WTC11 (cell line): ENCODE data around the gene PEAR1. TPM values are rescaled to one million over a fixed set of nuclear protein-coding genes. Genes with fewer than 3 reads are reported as not detected.

Experiments used
- ATAC-seq: fragments of 200-7000 bp; cut with Tn5 transposase; 2 replicates; pipeline ENCODE4 v1.10.0; 2021; ENCODE audit warnings: mild to moderate bottlenecking, moderate library complexity
- CTCF ChIA-PET: fragments of 300-600 bp; sonication (Branson Sonifier 250); formaldehyde crosslinking; loops from one replicate; lab custom pipeline; 2021; ENCODE audit warnings: antibody characterized with exemption; lab: Charles Lee
- POLR2A ChIA-PET: fragments of 350-600 bp; sonication (Branson Sonifier 250); formaldehyde crosslinking; loops from one replicate; lab custom pipeline; 2021; ENCODE audit warnings: antibody characterized with exemption; lab: Charles Lee
- DNase-seq: peaks from one replicate; pipeline ENCODE4 v3.0.0; 2021; ENCODE audit warnings: low spot score
- H3K27ac Mint-ChIP-seq: 2 replicates; pipeline ENCODE4 v1.8.0; 2021; ENCODE audit warnings: mixed read lengths
- H3K27me3 Mint-ChIP-seq: 2 replicates; pipeline ENCODE4 v1.8.0; 2021; ENCODE audit warnings: low read depth, mild to moderate bottlenecking, moderate library complexity, mixed read lengths
- H3K36me3 Mint-ChIP-seq: 2 replicates; pipeline ENCODE4 v1.8.0; 2021; ENCODE audit warnings: mixed read lengths
- H3K4me1 Mint-ChIP-seq: 2 replicates; pipeline ENCODE4 v1.8.0; 2022; ENCODE audit warnings: mixed read lengths
- H3K4me3 Mint-ChIP-seq: 2 replicates; pipeline ENCODE4 v1.8.0; 2021; ENCODE audit warnings: mild to moderate bottlenecking, moderate library complexity, mixed read lengths
- H3K9me3 Mint-ChIP-seq: 2 replicates; pipeline ENCODE4 v1.8.0; 2021; ENCODE audit warnings: mixed read lengths
- ATF1 ChIP-seq: sonication (generic); formaldehyde crosslinking; IDR thresholded peaks from 2 replicates; pipeline ENCODE4 v1.8.1; 2023; ENCODE audit warnings: mild to moderate bottlenecking, moderate library complexity, missing genetic modification reagents
- CREB1 ChIP-seq: sonication (generic); formaldehyde crosslinking; IDR thresholded peaks from 2 replicates; pipeline ENCODE4 v1.8.0; 2023; ENCODE audit warnings: mild to moderate bottlenecking, missing genetic modification reagents
- CREM ChIP-seq: sonication (generic); formaldehyde crosslinking; IDR thresholded peaks from 2 replicates; pipeline ENCODE4 v1.8.1; 2022; ENCODE audit warnings: mild to moderate bottlenecking, missing genetic modification reagents, moderate library complexity
- FOXJ3 ChIP-seq: sonication (generic); formaldehyde crosslinking; IDR thresholded peaks from 2 replicates; pipeline ENCODE4 v1.9.0; 2021; ENCODE audit warnings: missing genetic modification reagents, mild to moderate bottlenecking, borderline replicate concordance
- IRF2 ChIP-seq: sonication (generic); formaldehyde crosslinking; IDR thresholded peaks from 2 replicates; pipeline ENCODE4 v1.8.0; 2022; ENCODE audit warnings: low read depth, missing genetic modification reagents, borderline replicate concordance
- MXD4 ChIP-seq: fragments of 250-450 bp; sonication (Bioruptor Pico); IDR thresholded peaks from 2 replicates; pipeline ENCODE4 v1.8.0; 2021; ENCODE audit warnings: mild to moderate bottlenecking, moderate library complexity, borderline replicate concordance
- NFATC4 ChIP-seq: fragments of 250-450 bp; sonication (Bioruptor Pico); IDR thresholded peaks from 2 replicates; pipeline ENCODE4 v1.9.0; 2021; ENCODE audit warnings: mild to moderate bottlenecking
- NFE2L1 ChIP-seq: sonication (generic); formaldehyde crosslinking; IDR thresholded peaks from 2 replicates; pipeline ENCODE4 v1.8.1; 2023; ENCODE audit warnings: missing genetic modification reagents
- NR2C2 ChIP-seq: sonication (generic); formaldehyde crosslinking; IDR thresholded peaks from 2 replicates; pipeline ENCODE4 v1.8.0; 2022; ENCODE audit warnings: mild to moderate bottlenecking, missing genetic modification reagents
- RELA ChIP-seq: sonication (generic); formaldehyde crosslinking; IDR thresholded peaks from 2 replicates; pipeline ENCODE4 v1.8.1; 2022; ENCODE audit warnings: missing genetic modification reagents, mild to moderate bottlenecking, borderline replicate concordance
- SP1 ChIP-seq: sonication (generic); formaldehyde crosslinking; conservative IDR thresholded peaks from 2 replicates; pipeline ENCODE4 v1.8.1; 2022; ENCODE audit warnings: missing genetic modification reagents
- TCF7 ChIP-seq: sonication (generic); formaldehyde crosslinking; IDR thresholded peaks from 2 replicates; pipeline ENCODE4 v1.8.0; 2022; ENCODE audit warnings: mild to moderate bottlenecking, low read depth, missing genetic modification reagents, moderate library complexity
- TP53 ChIP-seq: sonication (generic); formaldehyde crosslinking; IDR thresholded peaks from 2 replicates; pipeline ENCODE4 v1.8.1; 2023; ENCODE audit warnings: mild to moderate bottlenecking, missing genetic modification reagents
- ZNF138 ChIP-seq: sonication (generic); formaldehyde crosslinking; conservative IDR thresholded peaks from 2 replicates; pipeline ENCODE4 v1.8.1; 2022; ENCODE audit warnings: mild to moderate bottlenecking, moderate library complexity, missing genetic modification reagents
- ZNF232 ChIP-seq: sonication (generic); formaldehyde crosslinking; IDR thresholded peaks from 2 replicates; pipeline ENCODE4 v1.8.0; 2022; ENCODE audit warnings: mild to moderate bottlenecking, missing genetic modification reagents
- ZNF263 ChIP-seq: sonication (generic); formaldehyde crosslinking; IDR thresholded peaks from 2 replicates; pipeline ENCODE4 v1.8.1; 2022; ENCODE audit warnings: low read depth, mild to moderate bottlenecking, moderate library complexity, missing genetic modification reagents
- ZNF317 ChIP-seq: sonication (generic); formaldehyde crosslinking; IDR thresholded peaks from 2 replicates; pipeline ENCODE4 v1.8.1; 2023; ENCODE audit warnings: low read depth, mild to moderate bottlenecking, moderate library complexity, missing genetic modification reagents, borderline replicate concordance
- ZNF671 ChIP-seq: fragments of 250-450 bp; sonication (Bioruptor Pico); IDR thresholded peaks from 2 replicates; pipeline ENCODE4 v1.8.0; 2021; ENCODE audit warnings: mild to moderate bottlenecking
- total RNA-seq: library from RNA; stranded (reverse); gene quantifications from 3 replicates; pipeline ENCODE4 v1.2.3, GENCODE V29; 2021
- TF ChIP-seq, protein P1 (sequence below): fragments of 250-450 bp; sonication (Bioruptor Pico); IDR thresholded peaks from 2 replicates; pipeline ENCODE4 v1.9.0; 2021; ENCODE audit warnings: mild to moderate bottlenecking, borderline replicate concordance
- TF ChIP-seq, protein P2 (sequence below): sonication (generic); formaldehyde crosslinking; IDR thresholded peaks from 2 replicates; pipeline ENCODE4 v1.8.1; 2022; ENCODE audit warnings: mild to moderate bottlenecking, moderate library complexity, missing genetic modification reagents
- TF ChIP-seq, protein P3 (sequence below): fragments of 250-450 bp; sonication (Bioruptor Pico); IDR thresholded peaks from 2 replicates; pipeline ENCODE4 v1.8.0; 2021; ENCODE audit warnings: mild to moderate bottlenecking
- TF ChIP-seq, protein P4 (sequence below): sonication (generic); formaldehyde crosslinking; IDR thresholded peaks from 2 replicates; pipeline ENCODE4 v1.8.0; 2023; ENCODE audit warnings: missing genetic modification reagents
- TF ChIP-seq, protein P5 (sequence below): sonication (generic); formaldehyde crosslinking; IDR thresholded peaks from 2 replicates; pipeline ENCODE4 v1.8.1; 2023; ENCODE audit warnings: mild to moderate bottlenecking, missing genetic modification reagents, moderate library complexity
- TF ChIP-seq, protein P6 (sequence below): sonication (generic); formaldehyde crosslinking; IDR thresholded peaks from 2 replicates; pipeline ENCODE4 v1.8.0; 2022; ENCODE audit warnings: mild to moderate bottlenecking, missing genetic modification reagents

Gene PEAR1
- total RNA-seq, 1 experiment from 2014 or later = 1.6 TPM

DNA sequence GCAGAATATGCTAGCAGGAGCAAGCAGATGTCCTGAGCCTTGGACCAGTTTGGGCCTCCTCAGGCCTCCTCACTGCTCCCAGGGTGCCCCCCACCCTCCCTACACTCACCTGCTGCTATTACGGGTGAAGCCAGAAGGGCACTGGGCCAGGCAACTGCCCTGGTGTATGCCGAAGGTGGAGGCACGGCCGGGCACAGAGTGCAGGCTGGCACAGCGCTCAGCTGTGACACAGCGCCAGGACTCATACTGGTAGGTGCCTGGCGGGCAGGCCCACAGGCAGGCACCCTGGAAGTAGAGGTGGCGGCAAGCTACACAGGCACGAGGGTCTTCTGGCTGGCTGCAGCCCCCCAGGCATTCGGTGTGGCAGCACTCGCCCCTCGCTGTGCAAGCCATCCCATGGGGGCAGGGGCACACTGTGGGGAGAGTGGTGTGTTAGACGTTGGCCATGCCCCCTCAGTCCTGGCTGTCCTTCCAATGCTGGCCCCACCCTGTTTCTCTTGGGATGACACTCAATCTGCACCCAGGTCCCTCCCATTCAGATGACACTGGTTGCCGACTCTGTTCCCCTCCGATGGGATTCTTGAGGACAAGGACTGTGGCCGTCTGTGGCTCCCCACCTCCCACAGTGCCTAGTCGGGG, 41.6 kb upstream of the PEAR1 start (continued):
- TF ChIP-seq, protein P1, sequence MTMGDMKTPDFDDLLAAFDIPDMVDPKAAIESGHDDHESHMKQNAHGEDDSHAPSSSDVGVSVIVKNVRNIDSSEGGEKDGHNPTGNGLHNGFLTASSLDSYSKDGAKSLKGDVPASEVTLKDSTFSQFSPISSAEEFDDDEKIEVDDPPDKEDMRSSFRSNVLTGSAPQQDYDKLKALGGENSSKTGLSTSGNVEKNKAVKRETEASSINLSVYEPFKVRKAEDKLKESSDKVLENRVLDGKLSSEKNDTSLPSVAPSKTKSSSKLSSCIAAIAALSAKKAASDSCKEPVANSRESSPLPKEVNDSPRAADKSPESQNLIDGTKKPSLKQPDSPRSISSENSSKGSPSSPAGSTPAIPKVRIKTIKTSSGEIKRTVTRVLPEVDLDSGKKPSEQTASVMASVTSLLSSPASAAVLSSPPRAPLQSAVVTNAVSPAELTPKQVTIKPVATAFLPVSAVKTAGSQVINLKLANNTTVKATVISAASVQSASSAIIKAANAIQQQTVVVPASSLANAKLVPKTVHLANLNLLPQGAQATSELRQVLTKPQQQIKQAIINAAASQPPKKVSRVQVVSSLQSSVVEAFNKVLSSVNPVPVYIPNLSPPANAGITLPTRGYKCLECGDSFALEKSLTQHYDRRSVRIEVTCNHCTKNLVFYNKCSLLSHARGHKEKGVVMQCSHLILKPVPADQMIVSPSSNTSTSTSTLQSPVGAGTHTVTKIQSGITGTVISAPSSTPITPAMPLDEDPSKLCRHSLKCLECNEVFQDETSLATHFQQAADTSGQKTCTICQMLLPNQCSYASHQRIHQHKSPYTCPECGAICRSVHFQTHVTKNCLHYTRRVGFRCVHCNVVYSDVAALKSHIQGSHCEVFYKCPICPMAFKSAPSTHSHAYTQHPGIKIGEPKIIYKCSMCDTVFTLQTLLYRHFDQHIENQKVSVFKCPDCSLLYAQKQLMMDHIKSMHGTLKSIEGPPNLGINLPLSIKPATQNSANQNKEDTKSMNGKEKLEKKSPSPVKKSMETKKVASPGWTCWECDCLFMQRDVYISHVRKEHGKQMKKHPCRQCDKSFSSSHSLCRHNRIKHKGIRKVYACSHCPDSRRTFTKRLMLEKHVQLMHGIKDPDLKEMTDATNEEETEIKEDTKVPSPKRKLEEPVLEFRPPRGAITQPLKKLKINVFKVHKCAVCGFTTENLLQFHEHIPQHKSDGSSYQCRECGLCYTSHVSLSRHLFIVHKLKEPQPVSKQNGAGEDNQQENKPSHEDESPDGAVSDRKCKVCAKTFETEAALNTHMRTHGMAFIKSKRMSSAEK (CRISPR knock-in tag) = no peak
- TF ChIP-seq, protein P2, sequence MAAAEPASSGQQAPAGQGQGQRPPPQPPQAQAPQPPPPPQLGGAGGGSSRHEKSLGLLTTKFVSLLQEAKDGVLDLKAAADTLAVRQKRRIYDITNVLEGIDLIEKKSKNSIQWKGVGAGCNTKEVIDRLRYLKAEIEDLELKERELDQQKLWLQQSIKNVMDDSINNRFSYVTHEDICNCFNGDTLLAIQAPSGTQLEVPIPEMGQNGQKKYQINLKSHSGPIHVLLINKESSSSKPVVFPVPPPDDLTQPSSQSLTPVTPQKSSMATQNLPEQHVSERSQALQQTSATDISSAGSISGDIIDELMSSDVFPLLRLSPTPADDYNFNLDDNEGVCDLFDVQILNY (CRISPR knock-in tag) = no peak
- TF ChIP-seq ZNF232 (CRISPR knock-in tag) (no peak), IRF2 (CRISPR knock-in tag) (no peak), TCF7 (CRISPR knock-in tag) (no peak), ZNF317 (no peak), CREM (CRISPR knock-in tag) (no peak)
- TF ChIP-seq, protein P3, sequence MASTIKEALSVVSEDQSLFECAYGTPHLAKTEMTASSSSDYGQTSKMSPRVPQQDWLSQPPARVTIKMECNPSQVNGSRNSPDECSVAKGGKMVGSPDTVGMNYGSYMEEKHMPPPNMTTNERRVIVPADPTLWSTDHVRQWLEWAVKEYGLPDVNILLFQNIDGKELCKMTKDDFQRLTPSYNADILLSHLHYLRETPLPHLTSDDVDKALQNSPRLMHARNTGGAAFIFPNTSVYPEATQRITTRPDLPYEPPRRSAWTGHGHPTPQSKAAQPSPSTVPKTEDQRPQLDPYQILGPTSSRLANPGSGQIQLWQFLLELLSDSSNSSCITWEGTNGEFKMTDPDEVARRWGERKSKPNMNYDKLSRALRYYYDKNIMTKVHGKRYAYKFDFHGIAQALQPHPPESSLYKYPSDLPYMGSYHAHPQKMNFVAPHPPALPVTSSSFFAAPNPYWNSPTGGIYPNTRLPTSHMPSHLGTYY (CRISPR knock-in tag) = no peak
- TF ChIP-seq, all 79 proteins: peak for 0

DNA sequence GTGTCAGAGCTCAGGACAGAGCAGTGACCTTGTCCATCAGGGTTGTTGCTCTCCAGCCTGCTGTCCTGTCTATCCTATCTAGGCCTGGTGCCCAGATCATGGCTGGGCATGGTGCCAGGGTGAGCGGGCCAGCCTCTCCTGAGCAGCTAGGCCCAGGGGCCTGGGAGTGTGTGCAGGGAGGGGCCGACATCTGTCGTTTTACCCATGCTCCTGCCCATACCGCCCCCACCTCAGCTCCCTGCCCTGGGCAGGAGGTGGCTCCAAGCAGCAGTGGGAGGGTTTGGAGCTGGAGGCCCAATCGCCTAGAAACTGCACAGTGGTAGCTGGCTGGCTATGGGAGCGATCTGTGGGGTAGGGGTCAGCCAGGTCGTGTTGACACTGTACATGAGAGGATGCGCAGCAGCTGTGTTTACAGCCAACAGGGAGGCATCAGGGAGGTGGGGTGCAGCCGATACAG, 41.1 kb upstream of the PEAR1 start:
- CTCF ChIA-PET = interaction anchor here (0.8 to 3.5 kb wide), 4 partner anchors 12 to 163 kb away, joined by 3 to 17 read pairs (median 6); no protein-coding TSS in a partner anchor
- no peak overlapping the region for H3K4me3 Mint-ChIP-seq
- no peak for ATAC-seq
- POLR2A ChIA-PET = no interaction called here
- H3K4me1 Mint-ChIP-seq = peaks cover 10% of the 10 kb centered on the region
- H3K27me3 Mint-ChIP-seq = peaks cover 89% of the 10 kb centered on the region
- H3K36me3 Mint-ChIP-seq = no peaks in the 10 kb centered on the region
- no peaks in the 10 kb centered on the region for H3K9me3 Mint-ChIP-seq
- DNase-seq = no peak
- TF ChIP-seq, protein P4, sequence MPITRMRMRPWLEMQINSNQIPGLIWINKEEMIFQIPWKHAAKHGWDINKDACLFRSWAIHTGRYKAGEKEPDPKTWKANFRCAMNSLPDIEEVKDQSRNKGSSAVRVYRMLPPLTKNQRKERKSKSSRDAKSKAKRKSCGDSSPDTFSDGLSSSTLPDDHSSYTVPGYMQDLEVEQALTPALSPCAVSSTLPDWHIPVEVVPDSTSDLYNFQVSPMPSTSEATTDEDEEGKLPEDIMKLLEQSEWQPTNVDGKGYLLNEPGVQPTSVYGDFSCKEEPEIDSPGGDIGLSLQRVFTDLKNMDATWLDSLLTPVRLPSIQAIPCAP (CRISPR knock-in tag) = no peak
- TF ChIP-seq ZNF263 (CRISPR knock-in tag) (no peak), MXD4 (CRISPR knock-in tag) (no peak), ATF1 (CRISPR knock-in tag) (no peak), CREB1 (CRISPR knock-in tag) (no peak), FOXJ3 (CRISPR knock-in tag) (no peak), ZNF671 (no peak), SP1 (CRISPR knock-in tag) (no peak), NR2C2 (no peak), ZNF138 (no peak), RELA (no peak), NFATC4 (CRISPR knock-in tag) (no peak), TCF7 (CRISPR knock-in tag) (no peak), TP53 (CRISPR knock-in tag) (no peak), NFE2L1 (CRISPR knock-in tag) (no peak)
- TF ChIP-seq, protein P5, sequence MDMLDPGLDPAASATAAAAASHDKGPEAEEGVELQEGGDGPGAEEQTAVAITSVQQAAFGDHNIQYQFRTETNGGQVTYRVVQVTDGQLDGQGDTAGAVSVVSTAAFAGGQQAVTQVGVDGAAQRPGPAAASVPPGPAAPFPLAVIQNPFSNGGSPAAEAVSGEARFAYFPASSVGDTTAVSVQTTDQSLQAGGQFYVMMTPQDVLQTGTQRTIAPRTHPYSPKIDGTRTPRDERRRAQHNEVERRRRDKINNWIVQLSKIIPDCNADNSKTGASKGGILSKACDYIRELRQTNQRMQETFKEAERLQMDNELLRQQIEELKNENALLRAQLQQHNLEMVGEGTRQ (CRISPR knock-in tag) = no peak
- TF ChIP-seq, protein P6, sequence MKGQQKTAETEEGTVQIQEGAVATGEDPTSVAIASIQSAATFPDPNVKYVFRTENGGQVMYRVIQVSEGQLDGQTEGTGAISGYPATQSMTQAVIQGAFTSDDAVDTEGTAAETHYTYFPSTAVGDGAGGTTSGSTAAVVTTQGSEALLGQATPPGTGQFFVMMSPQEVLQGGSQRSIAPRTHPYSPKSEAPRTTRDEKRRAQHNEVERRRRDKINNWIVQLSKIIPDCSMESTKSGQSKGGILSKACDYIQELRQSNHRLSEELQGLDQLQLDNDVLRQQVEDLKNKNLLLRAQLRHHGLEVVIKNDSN = no peak
- H3K27ac Mint-ChIP-seq = no peak overlapping the region
